B cell (primary cell): ENCODE measurements around the gene KIF21A. TPM values are rescaled to one million over a fixed set of nuclear protein-coding genes. Genes with fewer than 3 reads are reported as not detected.

Experiments
- ATAC-seq: fragments of 200-7000 bp; cut with Tn5 transposase; one replicate; pipeline ENCODE4 v1.10.0; 2021; ENCODE audit warnings: low read depth, mild to moderate bottlenecking, moderate number of reproducible peaks, moderate library complexity
- CTCF ChIA-PET: fragments of 350-600 bp; sonication (Branson Sonifier 250); formaldehyde crosslinking; loops from one replicate; lab custom pipeline; 2021; ENCODE audit warnings: antibody characterized with exemption, inconsistent platforms; lab: Charles Lee
- POLR2A ChIA-PET: fragments of 350-600 bp; sonication (Branson Sonifier 250); formaldehyde crosslinking; loops from one replicate; lab custom pipeline; 2021; ENCODE audit warnings: antibody characterized with exemption; lab: Charles Lee
- DNase-seq: peaks from one replicate; pipeline ENCODE4 v3.0.0; 2013
- H2AFZ ChIP-seq: 2 replicates; pipeline ENCODE4 v1.6.1; 2012; ENCODE audit warnings: mild to moderate bottlenecking, low read depth, low read length; ENCODE audit not compliant: insufficient read depth, poor library complexity, severe bottlenecking
- H3K27ac ChIP-seq, 2 donors: 1 replicate in 1 of 2; 2 replicates in 1 of 2; pipeline ENCODE4 v1.5.1; 2012 to 2013; ENCODE audit warnings: low read length in 2 of 2, mild to moderate bottlenecking in 2 of 2, moderate library complexity in 1 of 2
- H3K27me3 ChIP-seq, 4 experiments: fragments of 200-600 bp in 1 of 4; sonication (generic) in 1 of 4; replicated peaks in 1 of 4; 1 replicate in 2 of 4; 2 replicates in 2 of 4; pipeline versions ENCODE4 v1.6.1 to v1.7.0; 2013 to 2016; ENCODE audit warnings: low read length in 3 of 4, mild to moderate bottlenecking in 2 of 4, mixed read lengths in 1 of 4, moderate library complexity in 1 of 4; ENCODE audit not compliant: insufficient read depth in 4 of 4, control insufficient read depth in 3 of 4; ENCODE audit errors: control extremely low read depth in 1 of 4
- H3K36me3 ChIP-seq, 2 experiments: replicated peaks in 1 of 2; 1 replicate in 1 of 2; 2 replicates in 1 of 2; pipeline versions ENCODE4 v1.6.1 to v1.7.1; 2013; ENCODE audit warnings: low read length in 1 of 2; ENCODE audit not compliant: insufficient read depth in 2 of 2, control insufficient read depth in 1 of 2; ENCODE audit errors: control extremely low read depth in 1 of 2, extremely low read depth in 1 of 2
- H3K4me1 ChIP-seq, 2 donors: fragments of 200-600 bp in 1 of 2; sonication (generic) in 1 of 2; 1 replicate in 1 of 2; 2 replicates in 1 of 2; pipeline versions ENCODE4 v1.5.1 to v1.6.1; 2013 to 2017; ENCODE audit warnings: low read length in 2 of 2; ENCODE audit not compliant: control insufficient read depth in 2 of 2, insufficient read depth in 2 of 2
- H3K4me2 ChIP-seq: replicated peaks from 2 replicates; pipeline ENCODE3; 2012; ENCODE audit warnings: mild to moderate bottlenecking, low read depth, low read length; ENCODE audit not compliant: poor library complexity, severe bottlenecking
- H3K4me3 ChIP-seq, 5 experiments: fragments of 200-600 bp in 1 of 5; sonication (generic) in 1 of 5; 1 replicate in 3 of 5; 2 replicates in 2 of 5; pipeline versions ENCODE4 v1.5.1 to v1.7.0; 2011 to 2016; ENCODE audit warnings: low read length in 4 of 5, mild to moderate bottlenecking in 4 of 5, low read depth in 2 of 5, control low read depth in 1 of 5, moderate library complexity in 1 of 5; ENCODE audit not compliant: insufficient read depth in 1 of 5; ENCODE audit errors: control extremely low read depth in 1 of 5, extremely low read depth in 1 of 5
- H3K79me2 ChIP-seq: fragments of 200-600 bp; sonication (generic); one replicate; pipeline ENCODE4 v1.6.0; 2016; ENCODE audit warnings: low read length; ENCODE audit not compliant: control insufficient read depth, insufficient read depth
- H3K9ac ChIP-seq: fragments of 200-600 bp; sonication (generic); 2 replicates; pipeline ENCODE4 v1.6.1; 2017; ENCODE audit warnings: mild to moderate bottlenecking, low read length, moderate library complexity
- H3K9me3 ChIP-seq, 3 donors: one replicate each; pipeline versions ENCODE4 v1.6.1 to v1.7.1; 2013; ENCODE audit warnings: low read length in 2 of 3; ENCODE audit not compliant: control insufficient read depth in 2 of 3, insufficient read depth in 1 of 3; ENCODE audit errors: control extremely low read depth in 1 of 3
- H4K20me1 ChIP-seq: 2 replicates; pipeline ENCODE4 v1.6.0; 2012; ENCODE audit warnings: mild to moderate bottlenecking, low read length; ENCODE audit not compliant: insufficient read depth, control insufficient read depth, poor library complexity, severe bottlenecking
- H3K27ac Mint-ChIP-seq: one replicate; pipeline ENCODE4 v1.8.0; 2021; ENCODE audit warnings: mixed read lengths
- H3K27me3 Mint-ChIP-seq: one replicate; pipeline ENCODE4 v1.8.0; 2021; ENCODE audit warnings: mixed read lengths
- H3K4me1 Mint-ChIP-seq: one replicate; pipeline ENCODE4 v1.8.0; 2021; ENCODE audit warnings: mixed read lengths
- H3K4me3 Mint-ChIP-seq: one replicate; pipeline ENCODE4 v1.8.0; 2021; ENCODE audit warnings: mixed read lengths
- H3K9me3 Mint-ChIP-seq: one replicate; pipeline ENCODE4 v1.8.0; 2022; ENCODE audit warnings: mixed read lengths; ENCODE audit not compliant: insufficient read depth
- EZH2 ChIP-seq: IDR thresholded peaks from 2 replicates; pipeline ENCODE4 v1.6.1; 2012; ENCODE audit warnings: borderline replicate concordance, low read depth, mild to moderate bottlenecking, moderate library complexity, low read length; ENCODE audit not compliant: insufficient read depth, poor library complexity, severe bottlenecking
- WGBS: methylation state at CpG from one replicate; pipeline ENCODE4 v1.1.5; 2013; ENCODE audit warnings: missing lambda C conversion rate; ENCODE audit not compliant: insufficient coverage; 5-methylcytosine and 5-hydroxymethylcytosine counted together
- intact Hi-C: fragments of 100-400 bp; cut with micrococcal nuclease; formaldehyde crosslinking; loops from one replicate; pipeline ENCODE4 v1.10.0; 2022
- polyA plus RNA-seq: library from polyadenylated mRNA; depleted of rRNA; stranded (reverse); fragments of >200 nt; gene quantifications from 2 replicates; pipeline ENCODE4 v1.2.3, GENCODE V29; 2012
- total RNA-seq, 2 donors: library from RNA; stranded (reverse); fragments of 120-200 nt in 1 of 2; gene quantifications; 1 replicate in 1 of 2; 2 replicates in 1 of 2; pipeline versions ENCODE4 v1.2.3 to v1.2.4, GENCODE V29; 2013 to 2022
- TF ChIP-seq, protein P1 (sequence below): fragments of 200-600 bp; IDR thresholded peaks from one replicate; pipeline ENCODE4 v1.8.0; 2022; ENCODE audit warnings: antibody characterized with exemption, mild to moderate bottlenecking

The KIF21A gene
- total and polyA plus RNA-seq, 2 donors (not counting 1 experiment from before 2014, with no cell fraction given) = 0.33 to 2.2 TPM

DNA sequence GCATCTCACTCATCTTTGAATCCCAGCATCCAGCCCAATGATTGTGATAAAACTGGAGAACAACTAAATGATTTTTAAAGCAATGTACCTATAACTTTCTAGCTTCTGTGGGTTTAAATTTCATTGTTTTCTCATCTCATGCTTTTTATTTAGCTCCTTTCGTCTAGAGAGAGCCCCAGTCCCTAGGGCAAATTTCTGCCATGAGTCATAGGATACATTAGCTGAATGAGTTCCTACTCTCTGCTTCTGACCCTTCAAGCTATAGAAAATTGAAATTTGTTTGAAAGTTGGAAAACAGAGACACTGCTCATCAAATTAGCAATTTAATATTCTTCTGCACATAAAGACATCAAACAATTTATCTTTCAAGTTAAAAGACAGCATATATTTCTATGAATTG, 113.9 kb downstream of the KIF21A start:
- Histone ChIP-seq H3K4me3 (no peak overlapping the region), H3K4me1 (no peaks in the 10 kb centered on the region), H2AFZ (no peak overlapping the region), H3K9ac (no peak overlapping the region), H3K27me3 (no peaks in the 10 kb centered on the region), H3K9me3 (no peaks in the 10 kb centered on the region), H3K27ac (no peak overlapping the region), H3K36me3 (no peaks in the 10 kb centered on the region), H3K79me2 (no peaks in the 10 kb centered on the region), H3K4me2 (no peak overlapping the region), H4K20me1 (no peaks in the 10 kb centered on the region)
- POLR2A ChIA-PET = no interaction called here
- intact Hi-C loops = no loop called here
- no peak overlapping the region for H3K27ac Mint-ChIP-seq
- no peaks in the 10 kb centered on the region for H3K27me3 Mint-ChIP-seq
- no peaks in the 10 kb centered on the region for H3K9me3 Mint-ChIP-seq
- no peak overlapping the region for H3K4me3 Mint-ChIP-seq
- DNase-seq = no peak
- CTCF ChIA-PET = no interaction called here
- TF ChIP-seq, protein P1, sequence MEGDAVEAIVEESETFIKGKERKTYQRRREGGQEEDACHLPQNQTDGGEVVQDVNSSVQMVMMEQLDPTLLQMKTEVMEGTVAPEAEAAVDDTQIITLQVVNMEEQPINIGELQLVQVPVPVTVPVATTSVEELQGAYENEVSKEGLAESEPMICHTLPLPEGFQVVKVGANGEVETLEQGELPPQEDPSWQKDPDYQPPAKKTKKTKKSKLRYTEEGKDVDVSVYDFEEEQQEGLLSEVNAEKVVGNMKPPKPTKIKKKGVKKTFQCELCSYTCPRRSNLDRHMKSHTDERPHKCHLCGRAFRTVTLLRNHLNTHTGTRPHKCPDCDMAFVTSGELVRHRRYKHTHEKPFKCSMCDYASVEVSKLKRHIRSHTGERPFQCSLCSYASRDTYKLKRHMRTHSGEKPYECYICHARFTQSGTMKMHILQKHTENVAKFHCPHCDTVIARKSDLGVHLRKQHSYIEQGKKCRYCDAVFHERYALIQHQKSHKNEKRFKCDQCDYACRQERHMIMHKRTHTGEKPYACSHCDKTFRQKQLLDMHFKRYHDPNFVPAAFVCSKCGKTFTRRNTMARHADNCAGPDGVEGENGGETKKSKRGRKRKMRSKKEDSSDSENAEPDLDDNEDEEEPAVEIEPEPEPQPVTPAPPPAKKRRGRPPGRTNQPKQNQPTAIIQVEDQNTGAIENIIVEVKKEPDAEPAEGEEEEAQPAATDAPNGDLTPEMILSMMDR = no peak
- no peak for TF ChIP-seq EZH2
- no CpG with 5 or more reads among the region's 1 CpG for WGBS
- H3K4me1 Mint-ChIP-seq = no peaks in the 10 kb centered on the region
- ATAC-seq = no peak

DNA sequence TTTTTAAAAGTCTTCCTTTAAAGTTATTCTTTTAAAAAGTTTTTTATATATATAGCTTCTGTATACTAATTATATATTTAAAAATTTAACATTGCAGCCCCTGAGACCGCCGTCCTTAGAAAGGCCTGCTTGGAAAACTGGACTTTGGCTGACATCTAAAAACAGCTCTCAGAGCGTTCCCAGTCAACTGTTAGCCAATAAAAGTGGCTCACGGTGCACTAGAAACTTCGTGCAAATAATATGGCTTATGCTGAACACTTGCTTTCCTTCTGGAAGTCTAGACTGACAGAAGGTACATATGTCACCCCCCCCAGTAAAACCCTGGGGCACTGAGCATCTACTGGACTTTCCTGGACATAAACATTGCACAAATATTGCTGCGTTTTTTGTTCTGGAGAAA, 115.0 kb downstream of the KIF21A start:
- H4K20me1 ChIP-seq = no peaks in the 10 kb centered on the region
- H3K4me2 ChIP-seq = no peak overlapping the region
- Mint-ChIP-seq H3K4me1 (no peaks in the 10 kb centered on the region), H3K27me3 (no peaks in the 10 kb centered on the region), H3K9me3 (no peaks in the 10 kb centered on the region), H3K4me3 (no peak overlapping the region), H3K27ac (no peak overlapping the region)
- H2AFZ ChIP-seq = no peak overlapping the region
- H3K27ac ChIP-seq = no peak overlapping the region
- intact Hi-C loops = no loop called here
- no peak overlapping the region for H3K9ac ChIP-seq
- H3K79me2 ChIP-seq = no peaks in the 10 kb centered on the region
- no peak for TF ChIP-seq EZH2
- TF ChIP-seq, protein P1 = no peak
- CTCF ChIA-PET = interaction anchor here (0.8 kb wide), 1 partner anchor 10 kb away, joined by 5 read pairs; no protein-coding TSS in a partner anchor
- no peaks in the 10 kb centered on the region for H3K36me3 ChIP-seq
- DNase-seq (no peak), ATAC-seq (no peak)
- no peaks in the 10 kb centered on the region for H3K27me3 ChIP-seq
- H3K9me3 ChIP-seq = no peaks in the 10 kb centered on the region
- POLR2A ChIA-PET = no interaction called here
- no peak overlapping the region for H3K4me3 ChIP-seq
- H3K4me1 ChIP-seq = no peaks in the 10 kb centered on the region
- WGBS = 85% methylated on average over 5 of the region's 6 CpGs
